Esophagus (tissue), 2 donors: ENCODE results near the gene SMYD5. TPM values are rescaled to one million over a fixed set of nuclear protein-coding genes. Genes with fewer than 3 reads are reported as not detected.
"Not testable (repeated sequence)": the region's sequence is repeated elsewhere in the genome, so short reads cannot be mapped to it uniquely, and the experiment has no call there.

Experiments used
- H3K27ac ChIP-seq, 2 donors: one replicate each; pipeline ENCODE4 v1.5.1; 2013; ENCODE audit warnings: low read depth in 2 of 2, mild to moderate bottlenecking in 2 of 2, inconsistent platforms in 1 of 2, low read length in 1 of 2, moderate library complexity in 1 of 2
- H3K27me3 ChIP-seq, 2 donors: one replicate each; pipeline ENCODE4 v1.6.1; 2013; ENCODE audit warnings: low read length in 2 of 2, control low read depth in 1 of 2, mild to moderate bottlenecking in 1 of 2; ENCODE audit not compliant: insufficient read depth in 2 of 2, control insufficient read depth in 1 of 2
- H3K36me3 ChIP-seq, 2 donors: one replicate each; pipeline ENCODE4 v1.6.1; 2013; ENCODE audit warnings: low read length in 1 of 2; ENCODE audit not compliant: control insufficient read depth in 2 of 2, insufficient read depth in 2 of 2
- H3K4me1 ChIP-seq, 2 donors: one replicate each; pipeline ENCODE4 v1.6.1; 2013; ENCODE audit warnings: low read length in 1 of 2; ENCODE audit not compliant: control insufficient read depth in 2 of 2, insufficient read depth in 2 of 2
- H3K4me3 ChIP-seq, 2 donors: one replicate each; pipeline ENCODE4 v1.5.1; 2013; ENCODE audit warnings: low read length in 2 of 2, mild to moderate bottlenecking in 2 of 2, low read depth in 1 of 2, moderate library complexity in 1 of 2
- H3K9me3 ChIP-seq, 2 donors: one replicate each; pipeline ENCODE4 v1.6.1; 2013; ENCODE audit warnings: mild to moderate bottlenecking in 2 of 2, low read depth in 1 of 2, low read length in 1 of 2, moderate library complexity in 1 of 2; ENCODE audit not compliant: control insufficient read depth in 2 of 2, insufficient read depth in 1 of 2
- WGBS, 2 donors: extraction: QIAGEN DNeasy Blood & Tissue Kit; methylation state at CpG; one replicate each; pipeline ENCODE4 v1.1.7; 2013; 5-methylcytosine and 5-hydroxymethylcytosine counted together
- polyA plus RNA-seq, 2 donors: library from polyadenylated mRNA; stranded (reverse); fragments of 200-250 nt; gene quantifications; one replicate each; pipeline ENCODE4 v1.2.3, GENCODE V29; 2013
- donor health status: healthy with polysubstance abuse.
- donor health status: Bipolar disorder and iron deficiency.

The SMYD5 gene
- polyA plus RNA-seq, 2 donors, result 12.6 to 13.6 TPM

- 1% methylated on average over 45 to 59 of the region's 59 CpGs for WGBS, 2 donors
- H3K9me3 ChIP-seq, result no peaks in the 10 kb centered on the region
- no peak overlapping the region for H3K27ac ChIP-seq
- no peaks in the 10 kb centered on the region for H3K36me3 ChIP-seq
- peaks cover 0 to 16% of the 10 kb centered on the region in 2 donors for H3K4me1 ChIP-seq
- H3K4me3 ChIP-seq, result peak overlapping the region; percentile 20 to 61
- H3K27me3 ChIP-seq, result peaks cover 0 to 3% of the 10 kb centered on the region in 2 donors
These were observed 38.3 kb upstream of the SMYD5 start for GRCh38 chr2:73175663-73176204.

- Histone ChIP-seq H3K27ac (peak overlapping the region; percentile 50 to 61), H3K9me3 (no peaks in the 10 kb centered on the region), H3K36me3 (no peaks in the 10 kb centered on the region), H3K27me3 (peaks cover 0 to 3% of the 10 kb centered on the region in 2 donors), H3K4me1 (peaks cover 0 to 16% of the 10 kb centered on the region in 2 donors), H3K4me3 (peak overlapping the region in 1 of 2 donors; percentile 61)
- WGBS, 2 donors, result 3 to 5% methylated on average over 31 of the region's 31 CpGs
These were observed 37.7 kb upstream of the SMYD5 start for GRCh38 chr2:73176205-73176880.

- H3K27me3 ChIP-seq, result peaks cover 0 to 3% of the 10 kb centered on the region in 2 donors
- WGBS, 2 donors, result 1 to 2% methylated on average over 53 to 56 of the region's 56 CpGs
- peak overlapping the region; percentile 61 to 62 for H3K4me3 ChIP-seq
These were observed 37.0 kb upstream of the SMYD5 start for GRCh38 chr2:73176881-73177644.

DNA sequence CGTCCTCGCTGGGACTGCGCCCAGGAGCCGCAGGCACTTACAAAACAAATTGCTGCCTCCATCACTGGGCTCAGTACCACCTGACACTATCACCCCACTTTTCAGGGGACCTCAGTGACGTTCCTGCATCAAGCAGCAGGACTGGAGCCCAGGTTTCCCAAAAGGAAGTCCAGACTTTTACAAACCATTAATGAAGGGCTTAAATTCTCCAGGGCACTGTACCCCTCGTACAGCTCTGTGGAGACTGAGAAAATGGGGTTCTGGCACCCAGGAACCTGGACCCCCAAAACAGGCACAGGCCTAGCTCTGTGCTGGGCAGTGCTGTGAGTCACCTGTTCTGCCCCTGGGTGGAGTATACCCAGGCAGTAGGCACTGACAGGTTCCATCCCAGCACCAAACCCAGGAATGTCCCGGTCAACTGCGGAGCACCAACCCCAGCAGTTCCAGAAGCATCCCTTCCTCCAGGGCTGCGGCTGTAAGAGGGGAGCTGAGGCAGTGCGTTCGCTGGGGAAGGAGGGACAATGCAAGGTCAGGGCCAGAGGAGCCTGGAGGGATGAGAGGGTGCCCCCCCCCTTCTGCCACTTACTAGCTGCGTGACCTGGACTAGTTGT, 36.3 kb upstream of the SMYD5 start:
- 11 to 16% methylated on average over 11 to 12 of the region's 12 CpGs for WGBS, 2 donors
- Histone ChIP-seq H3K27me3 (peaks cover 0 to 3% of the 10 kb centered on the region in 2 donors), H3K4me3 (no peak overlapping the region), H3K27ac (no peak overlapping the region), H3K4me1 (peaks cover 0 to 16% of the 10 kb centered on the region in 2 donors), H3K9me3 (no peaks in the 10 kb centered on the region), H3K36me3 (no peaks in the 10 kb centered on the region)

More at GRCh38 chr2:73176881-73177644, 37.0 kb upstream of the SMYD5 start:
- Histone ChIP-seq H3K27ac (peak overlapping the region; percentile 50 to 61), H3K9me3 (no peaks in the 10 kb centered on the region), H3K36me3 (no peaks in the 10 kb centered on the region), H3K4me1 (peaks cover 0 to 16% of the 10 kb centered on the region in 2 donors)

DNA sequence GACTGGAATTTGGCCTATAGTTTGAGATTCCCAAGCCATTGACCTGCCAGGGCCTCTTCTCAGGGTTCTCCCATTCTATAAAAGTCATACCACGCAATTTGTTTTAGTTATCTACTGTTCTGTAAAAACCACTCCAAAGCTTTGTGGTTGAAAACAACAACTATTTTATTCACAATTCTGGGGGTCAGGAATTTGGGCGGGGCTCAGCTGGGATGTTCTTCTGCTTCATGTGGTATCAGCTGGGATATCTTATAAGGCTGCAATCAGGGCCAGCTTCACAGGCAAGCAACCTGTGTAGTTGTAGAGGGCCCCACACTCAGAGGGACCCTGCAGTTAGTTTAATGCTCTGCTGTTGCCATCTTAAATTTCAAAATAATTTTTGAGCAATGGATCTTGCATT, 28.1 kb upstream of the SMYD5 start:
- H3K4me1 ChIP-seq, result no peaks in the 10 kb centered on the region
- no peaks in the 10 kb centered on the region for H3K36me3 ChIP-seq
- peaks cover 0 to 3% of the 10 kb centered on the region in 2 donors for H3K9me3 ChIP-seq
- no peaks in the 10 kb centered on the region for H3K27me3 ChIP-seq
- no peak overlapping the region for H3K4me3 ChIP-seq
- H3K27ac ChIP-seq, result no peak overlapping the region
- 84 to 93% methylated on average over 2 of the region's 2 CpGs for WGBS, 2 donors

DNA sequence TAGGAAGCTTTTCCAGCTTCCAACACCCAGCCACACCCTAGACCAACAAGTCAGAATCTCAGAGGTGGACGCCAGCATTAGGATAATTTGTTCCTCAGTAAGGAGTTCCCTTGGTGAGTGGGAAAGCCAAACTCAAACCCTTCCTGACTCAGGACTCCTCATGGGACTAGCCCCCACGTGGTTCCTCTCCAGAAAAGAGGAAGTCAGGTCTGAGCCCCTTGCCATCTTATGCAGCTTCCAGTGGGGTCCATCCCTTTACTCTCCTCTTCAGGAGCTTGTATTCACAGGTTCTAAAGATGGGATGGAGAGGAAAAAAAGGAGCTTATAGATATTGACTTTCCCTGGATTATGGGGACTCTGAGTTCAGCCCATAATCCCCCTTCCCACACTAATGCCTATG, 26.5 kb upstream of the SMYD5 start:
- Histone ChIP-seq H3K36me3 (no peaks in the 10 kb centered on the region), H3K27me3 (no peaks in the 10 kb centered on the region), H3K9me3 (peaks cover 0 to 3% of the 10 kb centered on the region in 2 donors), H3K27ac (no peak overlapping the region), H3K4me1 (no peaks in the 10 kb centered on the region), H3K4me3 (no peak overlapping the region)
- 39 to 41% methylated on average over 2 of the region's 2 CpGs for WGBS, 2 donors

DNA sequence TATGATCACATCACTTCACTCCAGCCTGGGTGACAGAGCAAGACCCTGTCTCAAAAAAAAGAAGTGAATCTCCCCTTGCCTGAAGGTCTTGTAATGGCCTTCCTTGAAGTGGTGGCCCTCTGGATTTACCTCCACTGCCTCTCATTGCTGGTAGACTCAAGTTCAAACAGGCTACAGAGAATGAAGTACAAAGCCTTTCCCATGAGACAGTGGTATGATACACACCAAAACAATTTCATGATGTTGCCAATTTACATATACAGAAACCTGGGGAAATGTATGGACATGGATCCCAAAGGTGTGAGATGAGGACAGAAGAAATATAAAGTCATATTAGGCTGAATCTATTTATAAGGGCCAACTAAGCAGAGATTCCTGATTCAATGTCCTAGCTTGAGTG, 16.5 kb upstream of the SMYD5 start:
- H3K27me3 ChIP-seq, result peaks cover 0 to 9% of the 10 kb centered on the region in 2 donors
- H3K4me1 ChIP-seq, result peaks cover 0 to 1% of the 10 kb centered on the region in 2 donors
- no peak overlapping the region for H3K27ac ChIP-seq

GRCh38 chr2:73200281-73200680, 13.8 kb upstream of the SMYD5 start:
- H3K27me3 ChIP-seq, result peaks cover 0 to 15% of the 10 kb centered on the region in 2 donors
- not testable (repeated sequence) for H3K9me3 ChIP-seq
- WGBS, 2 donors, result 76 to 78% methylated on average over 9 to 10 of the region's 10 CpGs

More for the DNA sequence above, 16.5 kb upstream of the SMYD5 start:
- no peaks in the 10 kb centered on the region for H3K9me3 ChIP-seq
- H3K4me3 ChIP-seq, result no peak overlapping the region
- no peaks in the 10 kb centered on the region for H3K36me3 ChIP-seq

More at GRCh38 chr2:73200281-73200680, 13.8 kb upstream of the SMYD5 start:
- H3K27ac ChIP-seq, H3K36me3 ChIP-seq, H3K4me1 ChIP-seq, H3K4me3 ChIP-seq: not testable (repeated sequence)
